Activated CD4-positive, alpha-beta T cell treated with anti-CD3 and anti-CD28 coated beads, Interleukin-10, Interleukin-2, amounts not matched to agents 100 ng/mL and 50 ng/mL, durations not matched to agents 16 hours and 8 hours (primary cell): Measurements from ENCODE around the gene USP24.

Experiments
- DNase-seq: peaks from one replicate; pipeline ENCODE4 v3.0.0-alpha.2; 2020

USP24 gene

GRCh38 chr1:55050283-55050682, 164.9 kb downstream of the USP24 start:
- no peak for DNase-seq

- no peak for DNase-seq
Observed at GRCh38 chr1:55049914-55050278, 165.3 kb downstream of the USP24 start.

- no peak for DNase-seq
Observed at GRCh38 chr1:55049271-55049913, 165.8 kb downstream of the USP24 start.

- no peak for DNase-seq
Observed at GRCh38 chr1:55048453-55049270, 166.5 kb downstream of the USP24 start.

GRCh38 chr1:55047611-55048010, 167.6 kb downstream of the USP24 start:
- no peak for DNase-seq

GRCh38 chr1:55046871-55047270, 168.3 kb downstream of the USP24 start:
- no peak for DNase-seq

- DNase-seq: no peak
Observed at GRCh38 chr1:55045430-55045829, 169.7 kb downstream of the USP24 start.

GRCh38 chr1:55044617-55045397, 170.4 kb downstream of the USP24 start:
- no peak for DNase-seq

- no peak for DNase-seq
Observed at GRCh38 chr1:55043726-55044125, 171.4 kb downstream of the USP24 start.

GRCh38 chr1:55043011-55043410, 172.2 kb downstream of the USP24 start:
- DNase-seq: no peak

- no peak for DNase-seq
Observed at GRCh38 chr1:55041613-55042012, 173.6 kb downstream of the USP24 start.

- no peak for DNase-seq
Observed at GRCh38 chr1:55040933-55041494, 174.2 kb downstream of the USP24 start.

GRCh38 chr1:55040083-55040932, 174.9 kb downstream of the USP24 start:
- no peak for DNase-seq

GRCh38 chr1:55039342-55040082, 175.7 kb downstream of the USP24 start, which contains the start of gene PCSK9:
Gene PCSK9, plus strand, starts transcription at chr1:55039548. Its CDS starts 290 bp downstream, at chr1:55039838.
- no peak for DNase-seq

- DNase-seq: no peak
Observed at GRCh38 chr1:55038974-55039341, 176.2 kb downstream of the USP24 start.

GRCh38 chr1:55038552-55038838, 176.7 kb downstream of the USP24 start:
- DNase-seq: no peak

- no peak for DNase-seq
Observed at GRCh38 chr1:55037733-55038551, 177.2 kb downstream of the USP24 start.

GRCh38 chr1:55035904-55036303, 179.3 kb downstream of the USP24 start:
- DNase-seq: no peak

GRCh38 chr1:55034476-55035133, 180.6 kb downstream of the USP24 start:
- DNase-seq: no peak

- DNase-seq: no peak
Observed at GRCh38 chr1:55033265-55033614, 181.9 kb downstream of the USP24 start.
